Ovary (tissue), 3 donors: ENCODE measurements around the gene NCSTN.
"Not testable (repeated sequence)": the region's sequence is repeated elsewhere in the genome, so short reads cannot be mapped to it uniquely, and the experiment has no call there.

ENCODE experiments used
- EP300 ChIP-seq: sonication (generic); formaldehyde crosslinking; IDR thresholded peaks from one replicate; pipeline ENCODE4 v1.6.1; 2017; ENCODE audit warnings: antibody characterized with exemption
- POLR2A ChIP-seq: fragments of 450-650 bp; IDR thresholded peaks from one replicate; pipeline ENCODE4 v1.6.1; 2017; ENCODE audit warnings: antibody characterized with exemption, mild to moderate bottlenecking, moderate library complexity
- TF ChIP-seq, protein P1 (sequence below), 3 donors: fragments of 450-650 bp in 2 of 3; fragments of 200-600 bp in 1 of 3; IDR thresholded peaks; one replicate each; pipeline versions ENCODE4 v1.5.1 to v1.8.0; 2016 to 2022; ENCODE audit warnings: antibody characterized with exemption in 3 of 3, mild to moderate bottlenecking in 1 of 3
- donor health status: DM: no; HTN: no; CAD: no.

GRCh38 chr1:160388406-160388805 is 45.2 kb downstream of the NCSTN start:
- TF ChIP-seq EP300, POLR2A: not testable (repeated sequence)
- TF ChIP-seq, protein P1, sequence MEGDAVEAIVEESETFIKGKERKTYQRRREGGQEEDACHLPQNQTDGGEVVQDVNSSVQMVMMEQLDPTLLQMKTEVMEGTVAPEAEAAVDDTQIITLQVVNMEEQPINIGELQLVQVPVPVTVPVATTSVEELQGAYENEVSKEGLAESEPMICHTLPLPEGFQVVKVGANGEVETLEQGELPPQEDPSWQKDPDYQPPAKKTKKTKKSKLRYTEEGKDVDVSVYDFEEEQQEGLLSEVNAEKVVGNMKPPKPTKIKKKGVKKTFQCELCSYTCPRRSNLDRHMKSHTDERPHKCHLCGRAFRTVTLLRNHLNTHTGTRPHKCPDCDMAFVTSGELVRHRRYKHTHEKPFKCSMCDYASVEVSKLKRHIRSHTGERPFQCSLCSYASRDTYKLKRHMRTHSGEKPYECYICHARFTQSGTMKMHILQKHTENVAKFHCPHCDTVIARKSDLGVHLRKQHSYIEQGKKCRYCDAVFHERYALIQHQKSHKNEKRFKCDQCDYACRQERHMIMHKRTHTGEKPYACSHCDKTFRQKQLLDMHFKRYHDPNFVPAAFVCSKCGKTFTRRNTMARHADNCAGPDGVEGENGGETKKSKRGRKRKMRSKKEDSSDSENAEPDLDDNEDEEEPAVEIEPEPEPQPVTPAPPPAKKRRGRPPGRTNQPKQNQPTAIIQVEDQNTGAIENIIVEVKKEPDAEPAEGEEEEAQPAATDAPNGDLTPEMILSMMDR (IDR thresholded peaks at IDR 0.05), result not testable (repeated sequence)
